Measurements from ENCODE around the gene AGMO.

The AGMO gene

GRCh38 chr7:15582773-15583172 is 21.0 kb upstream of the AGMO start:
- DNase-seq (ENCODE audit: low read depth): no peak
- TF ChIP-seq CTCF (conservative IDR thresholded peaks at IDR 0.05; ENCODE audit: low read length): no peak
- no peak overlapping the region for H3K4me3 ChIP-seq (ENCODE audit: low read length)

GRCh38 chr7:15581352-15581951 is 19.6 kb upstream of the AGMO start:
- H3K4me3 ChIP-seq (ENCODE audit: low read length): no peak overlapping the region
- TF ChIP-seq CTCF (conservative IDR thresholded peaks at IDR 0.05; ENCODE audit: low read length): no peak

DNA sequence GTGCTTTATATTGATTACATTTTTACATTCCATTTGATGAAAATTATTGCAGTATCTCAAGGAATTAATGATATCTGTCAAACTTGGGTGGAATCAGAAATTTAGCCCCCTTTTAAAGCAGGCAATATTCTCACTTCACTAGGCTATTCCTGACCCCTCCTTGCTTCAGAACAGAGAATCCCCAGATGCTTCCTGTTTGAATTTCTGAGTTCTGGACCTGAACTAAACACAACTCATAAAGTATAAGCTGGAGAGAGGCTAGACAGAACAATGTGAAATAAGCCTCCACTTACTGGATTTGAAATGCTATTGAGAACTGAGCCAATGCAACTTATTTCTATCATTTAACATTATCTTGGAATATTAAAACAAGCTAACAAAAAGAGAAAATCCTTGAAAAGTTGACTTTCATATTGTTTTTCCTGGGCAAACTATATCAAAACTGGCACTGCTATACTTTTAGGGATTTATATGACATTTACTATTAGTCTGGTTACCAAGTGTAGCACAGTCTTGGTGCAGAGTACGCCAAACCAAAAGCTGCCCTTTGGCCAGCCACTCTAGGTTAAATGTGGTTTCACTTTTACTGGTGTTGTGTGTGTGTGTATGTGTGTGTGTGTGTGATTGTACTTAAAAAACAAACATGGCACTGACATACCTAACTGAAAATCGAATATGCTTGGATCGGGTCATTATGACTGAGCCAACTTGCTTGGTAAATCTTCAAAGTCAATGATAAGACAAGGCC is 19.0 kb upstream of the AGMO start:
- no peak for DNase-seq (ENCODE audit: low read depth)
- no peak for TF ChIP-seq CTCF (conservative IDR thresholded peaks at IDR 0.05; ENCODE audit: low read length)
- H3K4me3 ChIP-seq (ENCODE audit: low read length): no peak overlapping the region

More at GRCh38 chr7:15581352-15581951, 19.6 kb upstream of the AGMO start:
- DNase-seq (ENCODE audit: low read depth): no peak

DNA sequence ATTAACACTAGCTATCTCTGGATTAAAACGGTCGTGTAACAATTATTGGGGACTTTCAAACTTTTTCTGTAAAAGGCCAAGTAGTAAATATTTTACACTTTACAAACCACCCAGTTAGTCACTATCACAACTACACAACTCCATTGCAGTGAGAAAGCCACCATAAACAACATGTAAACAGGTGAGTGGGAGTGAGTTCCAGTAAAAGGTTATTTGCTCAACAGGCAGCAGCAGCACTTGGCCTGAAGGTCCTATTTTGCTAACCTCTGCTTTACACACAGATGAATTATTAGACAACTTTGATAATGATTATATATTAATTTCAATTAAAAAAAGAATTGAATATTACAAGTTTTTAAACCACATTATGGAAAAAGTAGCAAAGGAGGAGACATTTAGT is 15.8 kb upstream of the AGMO start:
- no peak for TF ChIP-seq CTCF (conservative IDR thresholded peaks at IDR 0.05; ENCODE audit: low read length)
- no peak for DNase-seq (ENCODE audit: low read depth)
- H3K4me3 ChIP-seq (ENCODE audit: low read length): no peak overlapping the region

DNA sequence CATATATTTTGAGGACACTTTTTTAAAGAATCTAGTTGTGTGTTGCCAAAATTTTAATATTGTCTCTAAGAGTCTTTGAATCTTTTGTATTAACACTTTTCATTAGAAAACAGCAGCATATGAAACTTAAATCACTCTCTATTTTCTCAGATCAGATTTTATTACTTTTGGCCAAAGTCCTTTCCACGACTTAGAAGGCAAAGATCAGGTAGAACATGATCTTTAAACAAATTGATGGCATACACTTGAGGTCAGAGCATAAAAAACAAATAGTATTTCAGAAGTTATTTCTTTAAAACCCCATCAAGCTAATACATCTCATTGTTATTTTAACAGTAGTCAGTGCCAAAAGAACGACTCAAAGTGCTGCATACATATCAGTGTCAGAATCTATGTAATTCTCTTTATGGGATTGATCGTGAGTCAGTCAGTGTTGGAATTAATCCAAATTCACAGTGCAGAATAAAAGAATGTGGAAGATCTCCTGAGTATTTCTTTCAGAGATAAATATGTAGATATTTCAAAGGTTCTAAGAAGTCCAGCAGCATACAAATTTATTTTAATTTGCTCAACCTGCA is 9.6 kb upstream of the AGMO start:
- no peak for DNase-seq (ENCODE audit: low read depth)
- no peak for TF ChIP-seq CTCF (conservative IDR thresholded peaks at IDR 0.05; ENCODE audit: low read length)
- no peak overlapping the region for H3K4me3 ChIP-seq (ENCODE audit: low read length)

DNA sequence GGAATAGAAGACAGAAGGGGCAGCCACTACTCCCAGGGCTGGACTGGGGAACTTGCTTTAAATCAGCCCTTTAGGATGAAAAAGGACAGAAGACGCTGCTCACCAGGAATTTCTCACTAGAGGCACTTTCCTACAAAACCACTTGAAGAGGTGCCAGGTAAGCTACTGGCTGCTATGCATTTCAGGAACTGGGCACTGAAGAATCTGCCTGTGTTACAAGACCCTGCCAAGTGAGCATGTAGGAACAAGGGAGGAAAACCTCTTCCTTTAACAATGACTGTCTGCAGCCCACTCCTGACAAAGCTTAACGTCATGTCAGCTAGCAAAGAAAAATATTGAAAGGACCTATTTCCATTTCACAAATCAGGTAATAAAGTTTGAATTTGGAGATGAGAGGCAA is 5.8 kb upstream of the AGMO start:
- no peak for DNase-seq (ENCODE audit: low read depth)
- TF ChIP-seq CTCF (conservative IDR thresholded peaks at IDR 0.05; ENCODE audit: low read length): no peak
- H3K4me3 ChIP-seq (ENCODE audit: low read length): no peak overlapping the region

DNA sequence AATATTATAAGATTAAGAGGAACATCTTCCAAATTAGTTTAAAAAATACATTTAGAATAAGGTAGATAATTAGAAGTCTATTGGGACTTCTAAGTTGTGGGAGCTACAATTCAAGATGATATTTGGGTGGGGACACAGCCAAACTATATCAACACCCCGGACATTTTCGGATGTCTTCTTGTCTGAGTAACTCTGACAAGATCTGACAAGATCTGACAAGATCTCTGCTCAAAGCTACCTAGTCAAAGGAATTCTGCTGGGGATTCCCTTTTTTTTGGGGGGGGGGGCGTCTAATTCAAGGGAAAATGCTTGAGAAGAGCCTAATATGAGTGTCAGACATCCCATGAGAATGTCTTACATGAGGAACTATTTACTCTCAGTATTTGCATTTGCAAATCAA is 5.2 kb upstream of the AGMO start:
- H3K4me3 ChIP-seq (ENCODE audit: low read length): no peak overlapping the region

More for the DNA sequence above, 5.2 kb upstream of the AGMO start:
- no peak for DNase-seq (ENCODE audit: low read depth)
- no peak for TF ChIP-seq CTCF (conservative IDR thresholded peaks at IDR 0.05; ENCODE audit: low read length)

Data from AG10803 (cell line).